ENCODE results near the gene MAN1A1.

The MAN1A1 gene

GRCh38 chr6:119319694-119320093 is 29.9 kb downstream of the MAN1A1 start:
- DNase-seq (ENCODE audit: low read depth in 1 of 2, low spot score in 1 of 2), result no peak
- TF ChIP-seq, protein P1, sequence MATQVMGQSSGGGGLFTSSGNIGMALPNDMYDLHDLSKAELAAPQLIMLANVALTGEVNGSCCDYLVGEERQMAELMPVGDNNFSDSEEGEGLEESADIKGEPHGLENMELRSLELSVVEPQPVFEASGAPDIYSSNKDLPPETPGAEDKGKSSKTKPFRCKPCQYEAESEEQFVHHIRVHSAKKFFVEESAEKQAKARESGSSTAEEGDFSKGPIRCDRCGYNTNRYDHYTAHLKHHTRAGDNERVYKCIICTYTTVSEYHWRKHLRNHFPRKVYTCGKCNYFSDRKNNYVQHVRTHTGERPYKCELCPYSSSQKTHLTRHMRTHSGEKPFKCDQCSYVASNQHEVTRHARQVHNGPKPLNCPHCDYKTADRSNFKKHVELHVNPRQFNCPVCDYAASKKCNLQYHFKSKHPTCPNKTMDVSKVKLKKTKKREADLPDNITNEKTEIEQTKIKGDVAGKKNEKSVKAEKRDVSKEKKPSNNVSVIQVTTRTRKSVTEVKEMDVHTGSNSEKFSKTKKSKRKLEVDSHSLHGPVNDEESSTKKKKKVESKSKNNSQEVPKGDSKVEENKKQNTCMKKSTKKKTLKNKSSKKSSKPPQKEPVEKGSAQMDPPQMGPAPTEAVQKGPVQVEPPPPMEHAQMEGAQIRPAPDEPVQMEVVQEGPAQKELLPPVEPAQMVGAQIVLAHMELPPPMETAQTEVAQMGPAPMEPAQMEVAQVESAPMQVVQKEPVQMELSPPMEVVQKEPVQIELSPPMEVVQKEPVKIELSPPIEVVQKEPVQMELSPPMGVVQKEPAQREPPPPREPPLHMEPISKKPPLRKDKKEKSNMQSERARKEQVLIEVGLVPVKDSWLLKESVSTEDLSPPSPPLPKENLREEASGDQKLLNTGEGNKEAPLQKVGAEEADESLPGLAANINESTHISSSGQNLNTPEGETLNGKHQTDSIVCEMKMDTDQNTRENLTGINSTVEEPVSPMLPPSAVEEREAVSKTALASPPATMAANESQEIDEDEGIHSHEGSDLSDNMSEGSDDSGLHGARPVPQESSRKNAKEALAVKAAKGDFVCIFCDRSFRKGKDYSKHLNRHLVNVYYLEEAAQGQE (IDR thresholded peaks at IDR 0.05; ENCODE audit: insufficient replicate concordance, low read depth), result no peak
- TF ChIP-seq, protein P2, sequence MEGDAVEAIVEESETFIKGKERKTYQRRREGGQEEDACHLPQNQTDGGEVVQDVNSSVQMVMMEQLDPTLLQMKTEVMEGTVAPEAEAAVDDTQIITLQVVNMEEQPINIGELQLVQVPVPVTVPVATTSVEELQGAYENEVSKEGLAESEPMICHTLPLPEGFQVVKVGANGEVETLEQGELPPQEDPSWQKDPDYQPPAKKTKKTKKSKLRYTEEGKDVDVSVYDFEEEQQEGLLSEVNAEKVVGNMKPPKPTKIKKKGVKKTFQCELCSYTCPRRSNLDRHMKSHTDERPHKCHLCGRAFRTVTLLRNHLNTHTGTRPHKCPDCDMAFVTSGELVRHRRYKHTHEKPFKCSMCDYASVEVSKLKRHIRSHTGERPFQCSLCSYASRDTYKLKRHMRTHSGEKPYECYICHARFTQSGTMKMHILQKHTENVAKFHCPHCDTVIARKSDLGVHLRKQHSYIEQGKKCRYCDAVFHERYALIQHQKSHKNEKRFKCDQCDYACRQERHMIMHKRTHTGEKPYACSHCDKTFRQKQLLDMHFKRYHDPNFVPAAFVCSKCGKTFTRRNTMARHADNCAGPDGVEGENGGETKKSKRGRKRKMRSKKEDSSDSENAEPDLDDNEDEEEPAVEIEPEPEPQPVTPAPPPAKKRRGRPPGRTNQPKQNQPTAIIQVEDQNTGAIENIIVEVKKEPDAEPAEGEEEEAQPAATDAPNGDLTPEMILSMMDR (IDR thresholded peaks at IDR 0.05; ENCODE audit: insufficient read depth, low read length), result no peak
- no peak for TF ChIP-seq SPI1 (IDR thresholded peaks at IDR 0.05; ENCODE audit: borderline replicate concordance, low read depth)
- TF ChIP-seq GABPA (IDR thresholded peaks at IDR 0.05; ENCODE audit: low read depth), result no peak
- TF ChIP-seq POLR2AphosphoS5 (IDR thresholded peaks at IDR 0.05; ENCODE audit: low read depth), result no peak
- no peak overlapping the region for H3K27ac ChIP-seq (replicated peaks)
- H3K27me3 ChIP-seq (ENCODE audit: insufficient read depth, poor library complexity, severe bottlenecking), result no peaks in the 10 kb centered on the region
- H3K4me3 ChIP-seq (replicated peaks; ENCODE audit: insufficient read depth, low read length), result no peak overlapping the region

- TF ChIP-seq SPI1 (IDR thresholded peaks at IDR 0.05; ENCODE audit: borderline replicate concordance, low read depth) (no peak), GABPA (IDR thresholded peaks at IDR 0.05; ENCODE audit: low read depth) (no peak), POLR2AphosphoS5 (IDR thresholded peaks at IDR 0.05; ENCODE audit: low read depth) (no peak)
- TF ChIP-seq, protein P1 (IDR thresholded peaks at IDR 0.05; ENCODE audit: insufficient replicate concordance, low read depth), result no peak
- TF ChIP-seq, protein P2 (IDR thresholded peaks at IDR 0.05; ENCODE audit: insufficient read depth, low read length), result no peak
- Histone ChIP-seq H3K4me3 (replicated peaks; ENCODE audit: insufficient read depth, low read length) (no peak overlapping the region), H3K27ac (replicated peaks) (no peak overlapping the region), H3K27me3 (ENCODE audit: insufficient read depth, poor library complexity, severe bottlenecking) (no peaks in the 10 kb centered on the region)
- DNase-seq (ENCODE audit: low read depth in 1 of 2, low spot score in 1 of 2), result no peak
Observed at GRCh38 chr6:119318730-119319129, 30.8 kb downstream of the MAN1A1 start.

GRCh38 chr6:119318176-119318575 is 31.4 kb downstream of the MAN1A1 start:
- TF ChIP-seq, protein P1 (IDR thresholded peaks at IDR 0.05; ENCODE audit: insufficient replicate concordance, low read depth), result no peak
- TF ChIP-seq GABPA (IDR thresholded peaks at IDR 0.05; ENCODE audit: low read depth) (no peak), SPI1 (IDR thresholded peaks at IDR 0.05; ENCODE audit: borderline replicate concordance, low read depth) (no peak), POLR2AphosphoS5 (IDR thresholded peaks at IDR 0.05; ENCODE audit: low read depth) (no peak)
- TF ChIP-seq, protein P2 (IDR thresholded peaks at IDR 0.05; ENCODE audit: insufficient read depth, low read length), result no peak
- H3K4me3 ChIP-seq (replicated peaks; ENCODE audit: insufficient read depth, low read length), result no peak overlapping the region
- no peak overlapping the region for H3K27ac ChIP-seq (replicated peaks)
- no peak for DNase-seq (ENCODE audit: low read depth in 1 of 2, low spot score in 1 of 2)
- H3K27me3 ChIP-seq (ENCODE audit: insufficient read depth, poor library complexity, severe bottlenecking), result no peaks in the 10 kb centered on the region

All from HL-60 (cell line).